GM12864 (cell line): ENCODE measurements around the gene RETREG2.

Source experiments
- DNase-seq: peaks from one replicate; pipeline ENCODE4 v3.0.0-alpha.2; 2011; ENCODE audit warnings: low read depth
- H3K4me3 ChIP-seq: 2 replicates; pipeline ENCODE4 v1.5.1; 2011; ENCODE audit warnings: mild to moderate bottlenecking, low read depth, low read length, control low read depth
- TF ChIP-seq, protein P1 (sequence below): IDR thresholded peaks from 2 replicates; pipeline ENCODE4 v1.5.1; 2011; ENCODE audit warnings: low read depth, mild to moderate bottlenecking, moderate library complexity, low read length, control low read depth, inconsistent platforms; ENCODE audit errors: missing control alignments

Gene RETREG2

DNA sequence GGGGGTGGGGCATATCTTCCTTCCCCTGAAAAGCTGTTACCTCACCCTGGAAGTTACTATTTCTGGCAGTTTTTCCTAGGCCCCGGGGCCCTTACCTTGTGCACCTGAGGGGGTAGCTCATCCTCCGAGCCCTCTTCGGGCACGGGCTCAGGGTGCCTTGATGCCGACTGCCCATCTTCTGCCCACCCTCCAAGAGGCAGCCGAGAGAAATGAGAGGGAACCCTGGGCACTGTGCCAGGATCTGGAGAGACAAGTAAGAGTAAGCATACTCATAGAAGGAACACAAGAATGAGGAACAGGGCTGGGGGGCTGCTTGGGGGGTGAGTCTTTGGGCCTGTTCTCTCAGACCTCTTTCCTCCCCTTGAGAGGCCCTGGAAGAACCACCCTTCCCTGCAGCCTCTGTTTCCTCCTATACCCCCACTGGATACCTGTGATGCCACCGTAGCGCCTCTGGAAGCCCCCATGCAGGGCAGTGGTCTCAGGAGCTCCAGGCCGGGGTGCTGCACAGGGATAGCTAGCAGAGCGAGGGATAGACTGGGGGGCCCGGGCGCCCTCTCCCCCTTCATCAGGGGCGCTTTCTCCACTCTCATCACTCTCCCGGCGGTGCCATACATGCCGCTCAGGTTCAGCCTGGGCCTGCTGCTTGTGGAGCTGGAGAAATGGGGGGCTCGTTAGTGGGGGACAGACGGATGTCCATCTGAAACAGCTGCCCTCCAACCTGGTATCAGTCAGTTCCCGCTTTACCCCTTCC, 42.8 kb downstream of the RETREG2 start:
- DNase-seq, result no peak
- H3K4me3 ChIP-seq, result no peak overlapping the region
- TF ChIP-seq, protein P1, sequence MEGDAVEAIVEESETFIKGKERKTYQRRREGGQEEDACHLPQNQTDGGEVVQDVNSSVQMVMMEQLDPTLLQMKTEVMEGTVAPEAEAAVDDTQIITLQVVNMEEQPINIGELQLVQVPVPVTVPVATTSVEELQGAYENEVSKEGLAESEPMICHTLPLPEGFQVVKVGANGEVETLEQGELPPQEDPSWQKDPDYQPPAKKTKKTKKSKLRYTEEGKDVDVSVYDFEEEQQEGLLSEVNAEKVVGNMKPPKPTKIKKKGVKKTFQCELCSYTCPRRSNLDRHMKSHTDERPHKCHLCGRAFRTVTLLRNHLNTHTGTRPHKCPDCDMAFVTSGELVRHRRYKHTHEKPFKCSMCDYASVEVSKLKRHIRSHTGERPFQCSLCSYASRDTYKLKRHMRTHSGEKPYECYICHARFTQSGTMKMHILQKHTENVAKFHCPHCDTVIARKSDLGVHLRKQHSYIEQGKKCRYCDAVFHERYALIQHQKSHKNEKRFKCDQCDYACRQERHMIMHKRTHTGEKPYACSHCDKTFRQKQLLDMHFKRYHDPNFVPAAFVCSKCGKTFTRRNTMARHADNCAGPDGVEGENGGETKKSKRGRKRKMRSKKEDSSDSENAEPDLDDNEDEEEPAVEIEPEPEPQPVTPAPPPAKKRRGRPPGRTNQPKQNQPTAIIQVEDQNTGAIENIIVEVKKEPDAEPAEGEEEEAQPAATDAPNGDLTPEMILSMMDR, result no peak

DNA sequence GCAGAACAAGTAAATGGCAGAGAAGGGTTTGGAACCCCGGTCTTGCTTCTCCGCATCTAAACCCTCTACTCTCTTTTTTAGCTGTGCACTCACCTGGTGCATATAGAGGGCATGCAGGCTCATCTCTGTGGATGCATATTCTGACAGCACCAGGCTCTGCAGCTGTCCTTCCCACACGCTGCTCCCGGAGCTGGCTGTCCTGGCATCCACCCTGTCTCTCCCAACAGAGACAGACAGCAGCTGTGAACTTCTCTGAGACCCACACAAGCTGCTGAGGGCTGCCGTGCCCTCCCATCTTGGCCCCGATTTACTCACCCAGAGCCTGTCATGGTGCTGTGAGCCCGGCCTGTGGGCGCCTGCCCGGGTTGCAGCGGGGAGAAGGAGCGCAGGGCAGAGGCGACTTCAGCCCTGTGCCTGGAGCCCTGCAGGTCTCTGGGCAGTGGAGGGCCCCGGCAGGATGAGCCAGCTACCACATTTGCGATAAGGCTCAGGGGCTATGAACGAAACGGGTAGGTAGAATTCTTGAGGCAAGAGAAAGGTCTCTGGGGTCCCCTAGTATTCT, 44.0 kb downstream of the RETREG2 start:
- TF ChIP-seq, protein P1, result no peak
- H3K4me3 ChIP-seq, result no peak overlapping the region
- DNase-seq, result no peak

DNA sequence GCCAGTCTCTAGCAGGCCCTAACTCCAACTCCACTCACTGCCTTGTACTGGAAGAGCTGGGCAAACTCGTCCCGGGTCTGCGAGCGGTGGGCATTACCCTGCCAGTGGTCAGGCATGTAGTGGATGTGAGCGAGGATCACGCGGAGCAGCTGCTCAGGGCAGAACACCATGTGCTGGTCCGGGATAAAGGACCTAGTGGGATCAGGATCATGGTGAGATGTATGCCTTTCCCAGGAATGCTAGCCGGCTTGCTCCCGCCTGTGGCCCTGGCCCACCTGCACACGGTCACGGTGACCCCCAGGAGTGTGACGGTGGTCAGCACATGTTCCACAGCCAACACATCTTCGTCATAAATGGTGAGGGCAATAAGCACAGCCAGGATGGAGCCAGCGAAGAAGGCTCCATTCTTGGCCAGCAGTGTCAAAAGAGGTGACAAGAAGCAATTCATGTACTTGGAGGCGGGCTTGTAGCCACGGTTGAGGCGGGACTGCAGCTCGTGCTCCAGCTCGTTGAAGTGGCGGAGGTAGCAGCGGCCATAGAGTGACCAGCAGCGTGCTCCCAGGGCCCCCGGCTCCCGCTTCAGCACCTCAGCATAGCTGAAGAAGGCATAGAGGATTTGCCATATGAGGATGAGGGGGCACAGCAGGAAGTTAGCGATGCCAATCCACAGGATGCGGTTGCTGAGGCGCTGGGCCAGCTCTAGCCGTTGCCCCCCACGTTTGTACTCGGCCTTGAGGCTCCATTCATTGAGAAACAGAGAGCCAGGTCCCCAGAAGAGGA, 45.9 kb downstream of the RETREG2 start:
- no peak overlapping the region for H3K4me3 ChIP-seq
- TF ChIP-seq, protein P1, result no peak
- no peak for DNase-seq

DNA sequence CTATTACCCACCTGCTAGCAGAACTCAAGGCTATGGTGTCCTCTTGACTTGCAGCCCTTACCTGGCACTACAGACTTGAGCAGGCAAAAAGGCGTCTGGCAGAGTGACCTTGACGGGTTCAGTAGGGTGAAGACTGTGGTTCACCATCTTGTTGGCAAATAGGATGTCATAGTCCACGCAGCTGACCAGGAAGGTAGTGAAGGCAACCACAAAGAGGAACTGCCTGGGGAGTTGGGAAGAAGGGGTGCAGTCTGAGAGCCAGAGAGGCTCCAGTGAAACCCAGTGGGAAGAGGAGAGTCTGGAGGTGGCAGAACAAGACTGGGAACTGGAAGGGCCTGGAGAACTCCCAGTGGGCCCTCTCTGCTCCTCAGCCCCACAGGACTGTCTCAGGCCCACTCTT, 47.3 kb downstream of the RETREG2 start:
- H3K4me3 ChIP-seq, result no peak overlapping the region
- no peak for DNase-seq

DNA sequence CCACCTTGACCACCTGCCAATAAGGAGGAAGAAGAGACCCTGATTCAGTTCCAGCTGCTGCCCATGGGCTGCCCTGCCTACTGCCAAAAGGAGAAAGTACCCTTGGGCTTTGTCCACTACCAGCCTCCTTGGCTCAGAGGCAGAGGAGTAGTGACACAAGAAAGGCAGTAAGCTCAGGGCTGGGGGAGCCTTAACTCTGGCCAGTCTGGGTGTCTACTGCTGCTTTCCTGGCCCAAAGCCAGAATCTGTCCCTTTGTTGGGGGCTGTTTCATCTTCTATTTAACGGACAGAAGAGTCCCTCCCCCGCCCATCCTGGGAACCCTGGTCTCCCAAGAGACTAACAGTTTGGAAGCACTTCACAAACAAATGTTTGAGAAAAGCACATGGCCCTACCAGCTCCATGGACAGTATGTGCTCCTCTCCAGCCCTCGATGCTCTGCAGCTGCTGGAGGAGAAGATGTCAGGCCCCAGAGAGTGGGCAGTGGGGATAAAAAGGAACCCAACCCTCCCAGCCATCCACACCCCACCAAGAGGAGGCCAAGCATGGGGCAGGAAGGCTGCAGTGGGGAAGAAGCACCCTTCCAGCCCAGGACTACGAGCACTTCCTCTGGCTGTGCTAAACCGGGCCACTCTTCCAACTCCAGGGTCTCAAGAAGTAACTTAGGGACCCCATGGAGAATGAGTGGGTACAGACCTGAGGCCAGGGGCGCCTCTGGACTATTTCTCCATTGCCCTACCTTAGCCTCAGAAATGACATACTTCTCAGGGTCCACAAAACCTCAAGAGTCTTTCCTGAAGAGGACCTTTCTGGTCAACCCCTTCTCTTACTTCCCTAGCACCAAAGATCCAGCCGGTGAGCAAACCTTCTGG, 50.2 kb downstream of the RETREG2 start:
- H3K4me3 ChIP-seq, result peak overlapping the region; percentile 80
- TF ChIP-seq, protein P1, result no peak
- DNase-seq, result no peak

More for the DNA sequence above, 47.3 kb downstream of the RETREG2 start:
- TF ChIP-seq, protein P1, result no peak

DNA sequence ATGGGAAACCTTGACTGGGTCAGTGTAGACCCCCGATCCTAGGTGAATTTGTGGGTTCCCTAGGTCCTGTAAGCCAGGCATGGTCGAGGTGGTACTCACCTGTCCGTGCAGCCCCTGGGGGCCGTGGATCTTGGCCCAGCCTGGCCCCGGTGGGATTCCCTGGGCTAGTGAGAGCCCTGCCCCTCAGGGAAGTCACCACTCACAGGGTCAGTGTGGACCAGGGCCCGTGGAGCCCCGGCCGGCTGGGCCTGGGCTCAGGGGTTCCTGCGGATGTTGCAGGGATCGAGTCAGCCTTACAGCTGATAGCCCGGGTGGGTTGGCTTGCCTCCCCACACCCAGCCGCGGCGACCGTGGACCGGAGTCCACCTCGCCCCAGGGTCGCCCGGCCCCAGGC, 50.8 kb downstream of the RETREG2 start:
- no peak for DNase-seq
- H3K4me3 ChIP-seq, result peak overlapping the region; percentile 80
- TF ChIP-seq, protein P1, result no peak
